ENCODE data around the gene CABP2. TPM values are rescaled to one million over a fixed set of nuclear protein-coding genes. Genes with fewer than 3 reads are reported as not detected.
"Not testable (repeated sequence)": the region's sequence is repeated elsewhere in the genome, so short reads cannot be mapped to it uniquely, and the experiment has no call there.

The CABP2 gene
- polyA plus RNA-seq, 3 donors: 0.23 to 0.24 TPM; not detected in 1

DNA sequence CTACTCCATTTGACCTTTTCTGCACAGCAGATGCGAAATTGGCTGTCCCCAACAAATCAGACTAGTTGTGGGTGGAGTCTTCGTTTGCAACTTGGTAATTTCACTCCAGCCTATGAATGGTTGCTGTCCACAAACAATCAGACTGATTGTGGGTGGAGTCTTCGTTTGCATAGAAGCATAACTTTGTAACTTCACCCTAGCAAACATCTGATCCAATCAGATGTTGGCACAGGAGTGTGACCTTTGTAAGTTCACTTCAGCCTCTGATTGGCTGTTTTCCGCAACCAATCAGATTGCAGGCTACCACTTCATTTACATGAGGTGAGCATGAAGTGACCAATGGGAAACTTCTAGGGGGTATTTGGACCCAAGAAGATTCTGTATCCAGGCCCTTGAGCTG is 16.3 kb upstream of the CABP2 start:
- DNase-seq (ENCODE audit: low read depth in 3 of 3, low spot score in 2 of 3): no peak

DNA sequence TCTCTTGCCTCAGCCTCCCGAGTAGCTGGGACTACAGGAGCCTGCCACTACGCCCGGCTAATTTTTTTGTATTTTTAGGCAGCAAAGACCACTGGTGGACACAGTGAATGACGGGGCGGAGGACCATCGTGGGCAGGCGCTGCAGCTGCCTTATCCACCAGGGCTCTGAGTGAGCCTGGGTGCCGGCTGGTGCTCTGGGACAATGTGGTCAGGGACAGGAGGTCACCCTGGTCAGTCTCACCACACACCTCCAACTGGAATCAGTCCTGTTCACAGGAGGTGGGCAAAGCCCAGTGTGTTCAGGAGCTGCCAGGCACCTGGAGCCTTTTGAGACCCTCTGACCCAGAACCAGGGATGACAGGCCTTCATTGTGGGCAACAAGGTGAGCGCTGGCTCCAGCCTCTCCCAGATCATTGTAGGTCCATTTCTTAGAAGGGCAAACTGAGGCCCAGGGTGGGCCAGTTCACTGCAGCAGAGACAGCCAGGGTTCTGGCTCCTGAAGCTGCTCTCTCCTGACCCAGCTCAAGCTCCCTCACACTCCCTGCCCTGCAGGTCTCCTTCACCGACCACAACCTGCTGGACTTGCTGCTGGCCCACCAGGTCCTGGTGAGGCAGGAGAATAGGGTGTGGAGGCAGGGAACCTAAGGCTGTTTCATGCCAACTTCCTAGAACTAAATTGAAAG is 15.7 kb upstream of the CABP2 start:
- DNase-seq (ENCODE audit: low read depth in 3 of 3, low spot score in 2 of 3): no peak

DNA sequence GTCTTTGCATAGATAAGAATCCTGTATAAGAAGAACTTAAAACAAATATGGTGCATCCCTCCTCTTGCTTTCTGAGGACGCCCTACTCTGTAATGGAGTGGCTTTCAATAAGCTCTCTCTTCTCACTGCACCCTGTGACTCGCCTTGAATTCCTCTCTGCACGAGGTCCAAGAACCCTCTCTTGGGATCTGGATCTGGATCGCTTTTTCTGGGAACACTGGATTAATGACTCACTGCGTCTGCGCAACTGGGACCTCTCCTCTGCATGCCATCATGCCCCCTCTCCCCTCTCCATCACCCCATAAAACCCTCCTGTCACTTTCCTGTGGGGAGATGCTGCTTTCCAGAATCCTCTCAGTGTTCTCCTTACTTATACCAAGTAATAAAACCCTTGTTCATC is 15.1 kb upstream of the CABP2 start:
- DNase-seq (ENCODE audit: low read depth in 3 of 3, low spot score in 2 of 3): no peak

DNA sequence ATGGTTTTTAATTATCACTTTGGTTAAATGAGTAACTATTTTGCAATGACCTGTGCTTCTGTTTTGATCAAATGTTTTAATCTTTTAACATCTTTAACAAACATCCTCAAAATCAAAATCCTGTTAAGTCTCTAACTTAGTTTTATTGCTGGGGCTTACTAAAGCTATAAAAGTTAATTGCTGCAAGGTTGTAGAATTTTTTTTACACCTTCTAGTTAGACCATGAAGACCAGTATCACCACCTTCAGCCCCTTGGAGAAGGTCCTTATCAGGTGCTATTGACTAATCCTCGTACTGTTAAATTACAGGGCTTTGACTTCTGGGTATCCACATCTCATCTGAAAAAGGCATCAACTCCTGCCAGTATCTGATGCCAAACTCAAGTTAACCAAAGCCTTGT is 12.3 kb upstream of the CABP2 start:
- no peak for DNase-seq (ENCODE audit: low read depth in 3 of 3, low spot score in 2 of 3)

DNA sequence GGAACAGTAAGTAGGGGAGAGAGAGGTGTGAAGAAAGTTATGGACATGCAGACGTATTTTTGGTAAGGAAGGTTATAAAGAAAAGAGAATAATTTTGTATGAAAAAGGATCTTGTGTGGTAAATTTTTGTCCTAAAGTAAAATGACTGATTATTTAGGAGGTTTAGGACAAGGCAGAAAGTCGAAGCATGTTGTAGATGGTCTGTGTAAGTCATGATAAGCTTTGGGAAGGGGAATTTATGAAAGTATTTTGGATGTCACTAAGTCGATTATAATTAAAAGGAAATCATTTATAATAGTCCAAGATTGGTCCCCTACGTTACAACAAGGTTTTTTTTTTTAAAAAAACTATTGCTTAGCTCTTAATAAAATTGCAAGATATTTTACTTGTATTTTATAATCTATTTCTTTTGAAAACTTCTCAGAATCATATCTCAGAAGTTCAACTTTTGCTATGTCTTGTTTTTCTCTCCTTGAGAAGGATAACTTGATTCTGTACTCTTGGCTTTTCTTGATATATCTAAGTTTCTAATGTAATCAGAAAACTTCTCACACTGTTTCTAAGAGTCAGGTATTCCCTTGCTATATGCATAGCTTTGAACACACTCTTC is 10.9 kb upstream of the CABP2 start:
- DNase-seq (ENCODE audit: low read depth in 3 of 3, low spot score in 2 of 3): no peak

DNA sequence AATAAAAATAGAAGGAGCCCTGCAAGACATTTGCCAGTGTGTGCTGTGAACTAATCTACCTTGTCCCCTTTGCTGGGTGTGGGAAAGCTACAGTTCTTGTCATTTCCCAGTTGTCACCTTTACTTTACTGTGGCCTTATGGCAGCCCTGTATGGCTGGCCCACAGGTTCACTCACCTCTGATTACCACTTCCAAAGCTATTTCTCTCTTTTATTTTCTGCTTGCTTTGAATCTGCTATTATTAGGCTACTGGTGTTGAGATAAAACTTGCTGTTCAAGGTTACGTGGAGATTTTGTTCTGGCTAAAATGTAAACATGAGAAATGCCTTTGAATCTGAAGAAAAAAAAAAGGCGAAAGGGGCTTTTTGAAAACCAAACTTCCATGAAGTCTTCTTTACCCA is 9.6 kb upstream of the CABP2 start:
- DNase-seq (ENCODE audit: low read depth in 3 of 3, low spot score in 2 of 3): no peak

GRCh38 chr11:67530282-67530592 is 7.0 kb upstream of the CABP2 start:
- no peak for DNase-seq (ENCODE audit: low read depth in 3 of 3, low spot score in 2 of 3)

DNA sequence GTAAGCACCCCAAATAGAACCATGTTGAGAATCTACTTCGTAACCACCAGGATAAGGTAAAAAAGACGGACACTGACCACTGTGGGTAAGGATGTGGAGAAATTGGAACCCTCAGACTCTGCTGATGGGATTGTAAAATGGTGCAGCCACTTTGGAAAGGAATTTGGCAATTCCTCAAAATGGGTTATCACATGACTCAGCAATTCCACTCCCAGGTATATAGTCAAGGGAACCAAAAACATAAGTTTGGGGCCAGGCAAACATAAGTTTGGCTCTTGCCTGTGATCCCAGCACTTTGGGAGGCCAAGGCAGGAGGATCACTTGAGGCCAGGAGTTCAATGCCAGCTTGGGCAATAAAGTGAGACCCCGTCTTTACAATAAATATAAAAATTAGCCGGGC is 5.1 kb upstream of the CABP2 start:
- DNase-seq (ENCODE audit: low read depth in 3 of 3, low spot score in 2 of 3): no peak

DNA sequence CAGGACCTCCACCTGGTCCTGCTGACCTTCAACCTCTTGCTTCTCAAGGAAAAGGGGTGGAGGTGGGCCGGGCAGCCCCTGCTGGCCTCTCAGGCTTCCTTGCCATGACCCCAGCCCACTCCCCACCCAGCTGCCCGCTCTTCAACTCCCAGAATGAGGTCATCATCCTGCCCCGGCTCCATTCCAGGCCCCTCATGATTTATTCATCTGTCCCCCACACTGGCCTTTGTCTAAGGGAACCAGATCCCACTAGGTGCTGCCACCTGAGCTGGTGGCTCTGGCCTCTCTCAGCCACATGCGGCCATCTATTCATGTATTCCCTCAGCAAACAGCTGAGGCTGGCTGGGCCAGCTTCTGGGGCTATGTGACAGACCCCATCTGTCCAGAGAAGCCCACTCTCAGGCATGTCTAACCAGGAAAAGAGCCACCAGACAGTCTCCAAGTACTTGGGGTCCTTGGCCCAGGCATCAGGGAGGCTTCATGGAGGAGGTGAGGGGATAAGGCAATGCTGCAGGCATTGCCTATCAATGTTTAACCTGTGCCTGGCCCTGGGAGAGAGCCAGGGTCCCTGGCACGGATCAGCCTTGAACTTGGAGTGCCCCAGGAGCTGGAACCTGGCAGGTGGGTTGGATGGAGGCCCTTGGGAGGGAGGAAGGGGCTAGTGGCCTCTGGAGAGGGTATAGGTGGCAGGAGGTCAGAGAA is 2.2 kb upstream of the CABP2 start:
- DNase-seq (ENCODE audit: low read depth in 3 of 3, low spot score in 2 of 3): no peak

- no peak for DNase-seq (ENCODE audit: low read depth in 3 of 3, low spot score in 2 of 3)
Measured at GRCh38 chr11:67524480-67524808, 1.2 kb upstream of the CABP2 start.

DNA sequence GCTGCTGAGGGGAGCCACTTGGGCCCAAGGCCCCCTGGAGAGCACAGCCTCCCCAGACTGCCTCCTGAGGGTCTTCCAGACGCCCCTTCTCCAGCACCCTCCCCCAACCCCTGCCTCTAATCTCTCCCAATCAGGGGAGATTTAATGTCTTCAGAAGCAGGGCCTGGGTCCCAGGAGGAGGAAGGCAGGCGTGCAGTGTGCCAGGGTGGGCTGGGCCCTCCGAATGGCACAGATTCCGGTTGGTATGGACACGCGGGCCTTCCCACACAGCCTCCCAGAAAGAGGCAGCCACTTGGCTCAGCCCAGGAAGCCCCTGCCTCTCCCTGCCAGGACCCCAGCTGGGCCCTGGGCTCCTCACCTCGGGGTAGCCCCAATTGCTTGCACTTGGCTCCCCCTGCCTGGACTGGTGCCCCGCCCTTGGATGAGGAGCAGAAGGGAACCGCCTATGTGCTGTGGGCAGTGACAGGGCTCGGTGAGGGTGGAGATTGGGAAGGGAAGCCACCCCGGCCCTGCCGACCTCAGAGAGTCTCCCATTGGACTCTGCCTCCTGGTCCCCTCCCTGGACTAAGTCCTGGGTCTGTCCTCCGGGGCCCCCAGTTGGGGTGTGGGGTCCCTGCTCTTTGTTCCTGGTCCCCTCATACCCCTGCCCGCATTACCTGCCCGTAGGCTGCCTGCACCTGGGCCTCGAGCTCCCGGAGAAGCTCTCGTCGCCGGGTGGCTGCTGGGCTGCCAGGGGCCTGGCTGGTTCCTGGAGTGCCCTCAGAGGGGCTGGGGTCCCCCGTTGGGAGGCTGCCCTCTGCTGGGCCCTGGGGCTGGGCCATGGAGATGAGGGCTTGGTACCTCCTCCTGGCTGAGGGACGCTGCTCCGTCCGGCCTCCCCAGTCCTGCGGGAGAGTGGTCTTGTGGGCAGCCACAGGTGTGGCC is 572 bp upstream of the CABP2 start:
- no peak for DNase-seq (ENCODE audit: low read depth in 3 of 3, low spot score in 2 of 3)

GRCh38 chr11:67522338-67522737 is 908 bp downstream of the CABP2 start:
- DNase-seq (ENCODE audit: low read depth in 3 of 3, low spot score in 2 of 3): no peak

DNA sequence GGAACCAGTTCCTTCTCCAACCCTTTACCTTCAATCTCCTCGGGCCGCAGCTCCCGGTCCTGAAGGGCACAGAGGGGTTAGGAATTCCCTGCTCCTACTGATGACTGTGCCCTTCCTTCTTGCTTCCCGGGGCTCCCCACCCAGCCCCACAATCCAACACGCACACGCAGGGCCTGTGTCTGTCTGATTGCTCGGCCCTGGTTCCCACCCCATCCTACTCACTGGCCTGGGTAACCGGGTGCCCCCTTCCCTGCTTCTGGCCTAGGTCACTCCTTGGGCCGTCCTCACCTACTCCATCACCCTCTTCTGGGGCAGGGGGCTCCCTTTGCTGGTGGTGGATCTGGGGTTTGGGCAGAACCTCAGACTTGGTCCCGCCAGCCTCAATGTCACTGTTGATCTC is 1.3 kb downstream of the CABP2 start:
- no peak for DNase-seq (ENCODE audit: low read depth in 3 of 3, low spot score in 2 of 3)

GRCh38 chr11:67520856-67521824 is 2.1 kb downstream of the CABP2 start:
- DNase-seq (ENCODE audit: low read depth in 3 of 3, low spot score in 2 of 3): no peak

GRCh38 chr11:67519726-67520125 is 3.5 kb downstream of the CABP2 start:
- no peak for DNase-seq (ENCODE audit: low read depth in 3 of 3, low spot score in 2 of 3)

GRCh38 chr11:67517784-67518552 is 5.3 kb downstream of the CABP2 start:
- DNase-seq (ENCODE audit: low read depth in 3 of 3, low spot score in 2 of 3): no peak

GRCh38 chr11:67516806-67517205 is 6.4 kb downstream of the CABP2 start:
- no peak for DNase-seq (ENCODE audit: low read depth in 3 of 3, low spot score in 2 of 3)

DNA sequence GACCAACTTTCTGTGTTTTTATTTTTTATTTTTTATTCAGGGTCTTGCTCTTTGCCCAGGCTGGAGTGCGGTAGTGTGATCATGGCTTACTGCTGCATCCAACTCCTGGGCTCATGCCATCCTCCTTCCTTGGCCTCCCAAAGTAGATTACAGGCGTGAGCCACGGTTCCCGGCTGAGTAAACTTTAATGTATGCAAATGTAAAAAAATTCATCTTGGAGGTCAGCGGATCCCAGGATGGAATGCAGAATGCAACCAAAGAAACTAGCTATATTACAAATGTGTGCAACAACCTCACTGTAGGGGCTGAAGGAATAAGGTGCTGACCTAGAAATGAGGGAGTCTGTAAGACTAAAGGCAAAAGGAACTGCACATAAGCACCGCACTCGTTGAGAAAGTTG is 9.1 kb downstream of the CABP2 start:
- no peak for DNase-seq (ENCODE audit: low read depth in 3 of 3, low spot score in 2 of 3)

DNA sequence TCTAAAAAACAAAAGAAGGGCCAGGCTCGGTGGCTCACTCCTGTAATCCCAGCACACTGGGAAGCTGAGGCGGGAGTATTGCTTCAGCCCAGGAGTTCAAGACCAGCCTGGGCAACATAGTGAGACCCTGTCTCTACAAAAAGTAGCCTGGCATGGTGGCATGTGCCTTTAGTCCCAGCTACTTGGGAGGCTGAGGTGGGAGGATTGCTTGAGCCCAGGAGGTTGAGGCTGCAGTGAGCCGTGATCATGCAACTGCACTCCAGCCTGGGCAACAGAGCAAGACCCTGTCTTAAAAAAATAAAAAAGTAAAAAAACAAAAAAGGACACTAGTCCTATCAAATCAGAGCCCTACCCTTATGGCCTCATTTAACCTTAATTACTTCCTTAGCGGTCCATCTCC is 11.7 kb downstream of the CABP2 start:
- not testable (repeated sequence) for DNase-seq (ENCODE audit: low read depth in 3 of 3, low spot score in 2 of 3)

- no peak for DNase-seq (ENCODE audit: low read depth in 3 of 3, low spot score in 2 of 3)
Measured at GRCh38 chr11:67510023-67510345, 13.3 kb downstream of the CABP2 start.
